Liver (tissue), 3 donors: ENCODE measurements around the gene NDUFA3.

Experiments used
- GABPA ChIP-seq, 2 donors: IDR thresholded peaks in 1 of 2; conservative IDR thresholded peaks in 1 of 2; 2 replicates each; pipeline ENCODE4 v1.6.1; 2016; ENCODE audit warnings: antibody characterized with exemption in 2 of 2, mild to moderate bottlenecking in 1 of 2, moderate library complexity in 1 of 2
- JUND ChIP-seq, 2 donors: IDR thresholded peaks; 2 replicates each; pipeline ENCODE4 v1.6.1; 2016; ENCODE audit warnings: antibody characterized with exemption in 2 of 2
- SP1 ChIP-seq: IDR thresholded peaks from 2 replicates; pipeline ENCODE4 v1.6.1; 2018; ENCODE audit warnings: antibody characterized with exemption, mild to moderate bottlenecking
- TAF1 ChIP-seq: conservative IDR thresholded peaks from 2 replicates; pipeline ENCODE4 v1.6.1; 2016; ENCODE audit warnings: antibody characterized with exemption, mild to moderate bottlenecking
- YY1 ChIP-seq: IDR thresholded peaks from 2 replicates; pipeline ENCODE4 v1.6.1; 2016; ENCODE audit warnings: antibody characterized with exemption, mild to moderate bottlenecking
- TF ChIP-seq, protein P1 (sequence below): fragments of 150-350 bp; IDR thresholded peaks from 2 replicates; pipeline ENCODE4 v1.5.1; 2017; ENCODE audit warnings: improper control_type of control experiment, low read depth, low read length; ENCODE audit not compliant: missing input control
- TF ChIP-seq, protein P2 (sequence below): IDR thresholded peaks from 2 replicates; pipeline ENCODE4 v1.6.1; 2016; ENCODE audit warnings: antibody characterized with exemption, mild to moderate bottlenecking
- TF ChIP-seq, protein P3 (sequence below): IDR thresholded peaks from 2 replicates; pipeline ENCODE4 v1.6.1; 2016; ENCODE audit warnings: antibody characterized with exemption
- TF ChIP-seq, protein P4 (sequence below): IDR thresholded peaks from 2 replicates; pipeline ENCODE4 v1.6.1; 2016; ENCODE audit warnings: antibody characterized with exemption
- donor health status: healthy.
- donor health status: healthy.

DNA sequence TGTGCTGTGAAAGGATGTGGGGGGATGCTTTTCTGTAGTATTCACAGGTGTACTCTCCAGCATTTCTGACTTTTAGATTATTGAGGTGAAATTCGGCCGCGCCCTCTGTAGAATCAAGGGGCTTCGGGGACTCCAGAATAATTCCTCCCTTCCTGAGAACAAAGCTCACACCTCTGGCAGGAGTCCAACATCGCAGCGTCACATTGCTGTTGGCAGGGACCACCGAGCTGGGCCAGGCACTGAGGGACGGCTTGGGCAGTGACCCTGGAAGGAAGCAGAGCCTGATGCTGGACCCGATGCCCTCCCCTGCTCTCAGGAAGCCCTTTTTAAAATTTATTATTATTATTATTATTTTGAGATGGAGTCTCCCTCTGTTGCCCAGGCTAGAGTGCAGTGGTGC lies 27.8 kb upstream of the NDUFA3 start:
- TF ChIP-seq, protein P1, sequence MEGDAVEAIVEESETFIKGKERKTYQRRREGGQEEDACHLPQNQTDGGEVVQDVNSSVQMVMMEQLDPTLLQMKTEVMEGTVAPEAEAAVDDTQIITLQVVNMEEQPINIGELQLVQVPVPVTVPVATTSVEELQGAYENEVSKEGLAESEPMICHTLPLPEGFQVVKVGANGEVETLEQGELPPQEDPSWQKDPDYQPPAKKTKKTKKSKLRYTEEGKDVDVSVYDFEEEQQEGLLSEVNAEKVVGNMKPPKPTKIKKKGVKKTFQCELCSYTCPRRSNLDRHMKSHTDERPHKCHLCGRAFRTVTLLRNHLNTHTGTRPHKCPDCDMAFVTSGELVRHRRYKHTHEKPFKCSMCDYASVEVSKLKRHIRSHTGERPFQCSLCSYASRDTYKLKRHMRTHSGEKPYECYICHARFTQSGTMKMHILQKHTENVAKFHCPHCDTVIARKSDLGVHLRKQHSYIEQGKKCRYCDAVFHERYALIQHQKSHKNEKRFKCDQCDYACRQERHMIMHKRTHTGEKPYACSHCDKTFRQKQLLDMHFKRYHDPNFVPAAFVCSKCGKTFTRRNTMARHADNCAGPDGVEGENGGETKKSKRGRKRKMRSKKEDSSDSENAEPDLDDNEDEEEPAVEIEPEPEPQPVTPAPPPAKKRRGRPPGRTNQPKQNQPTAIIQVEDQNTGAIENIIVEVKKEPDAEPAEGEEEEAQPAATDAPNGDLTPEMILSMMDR = no peak
- TF ChIP-seq, protein P2, sequence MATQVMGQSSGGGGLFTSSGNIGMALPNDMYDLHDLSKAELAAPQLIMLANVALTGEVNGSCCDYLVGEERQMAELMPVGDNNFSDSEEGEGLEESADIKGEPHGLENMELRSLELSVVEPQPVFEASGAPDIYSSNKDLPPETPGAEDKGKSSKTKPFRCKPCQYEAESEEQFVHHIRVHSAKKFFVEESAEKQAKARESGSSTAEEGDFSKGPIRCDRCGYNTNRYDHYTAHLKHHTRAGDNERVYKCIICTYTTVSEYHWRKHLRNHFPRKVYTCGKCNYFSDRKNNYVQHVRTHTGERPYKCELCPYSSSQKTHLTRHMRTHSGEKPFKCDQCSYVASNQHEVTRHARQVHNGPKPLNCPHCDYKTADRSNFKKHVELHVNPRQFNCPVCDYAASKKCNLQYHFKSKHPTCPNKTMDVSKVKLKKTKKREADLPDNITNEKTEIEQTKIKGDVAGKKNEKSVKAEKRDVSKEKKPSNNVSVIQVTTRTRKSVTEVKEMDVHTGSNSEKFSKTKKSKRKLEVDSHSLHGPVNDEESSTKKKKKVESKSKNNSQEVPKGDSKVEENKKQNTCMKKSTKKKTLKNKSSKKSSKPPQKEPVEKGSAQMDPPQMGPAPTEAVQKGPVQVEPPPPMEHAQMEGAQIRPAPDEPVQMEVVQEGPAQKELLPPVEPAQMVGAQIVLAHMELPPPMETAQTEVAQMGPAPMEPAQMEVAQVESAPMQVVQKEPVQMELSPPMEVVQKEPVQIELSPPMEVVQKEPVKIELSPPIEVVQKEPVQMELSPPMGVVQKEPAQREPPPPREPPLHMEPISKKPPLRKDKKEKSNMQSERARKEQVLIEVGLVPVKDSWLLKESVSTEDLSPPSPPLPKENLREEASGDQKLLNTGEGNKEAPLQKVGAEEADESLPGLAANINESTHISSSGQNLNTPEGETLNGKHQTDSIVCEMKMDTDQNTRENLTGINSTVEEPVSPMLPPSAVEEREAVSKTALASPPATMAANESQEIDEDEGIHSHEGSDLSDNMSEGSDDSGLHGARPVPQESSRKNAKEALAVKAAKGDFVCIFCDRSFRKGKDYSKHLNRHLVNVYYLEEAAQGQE = no peak
- TF ChIP-seq GABPA (IDR thresholded peaks at IDR 0.05 in 1 of 2, conservative IDR thresholded peaks at IDR 0.05 in 1 of 2) = no peak
- no peak for TF ChIP-seq JUND (IDR thresholded peaks at IDR 0.05)
- TF ChIP-seq, protein P3, sequence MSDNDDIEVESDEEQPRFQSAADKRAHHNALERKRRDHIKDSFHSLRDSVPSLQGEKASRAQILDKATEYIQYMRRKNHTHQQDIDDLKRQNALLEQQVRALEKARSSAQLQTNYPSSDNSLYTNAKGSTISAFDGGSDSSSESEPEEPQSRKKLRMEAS = no peak
- TF ChIP-seq YY1 = no peak
- no peak for TF ChIP-seq TAF1
- TF ChIP-seq, protein P4, sequence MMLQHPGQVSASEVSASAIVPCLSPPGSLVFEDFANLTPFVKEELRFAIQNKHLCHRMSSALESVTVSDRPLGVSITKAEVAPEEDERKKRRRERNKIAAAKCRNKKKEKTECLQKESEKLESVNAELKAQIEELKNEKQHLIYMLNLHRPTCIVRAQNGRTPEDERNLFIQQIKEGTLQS = no peak
- no peak for TF ChIP-seq SP1
